IMR-90 (cell line): ENCODE measurements around the gene VLDLR. TPM values are rescaled to one million over a fixed set of nuclear protein-coding genes. Genes with fewer than 3 reads are reported as not detected.

Experiments
- ATAC-seq: fragments of 200-7000 bp; cut with Tn5 transposase; 2 replicates; pipeline ENCODE4 v1.9.1; 2020; ENCODE audit warnings: low read depth, mild to moderate bottlenecking, moderate library complexity
- BruUV-seq: library from RNA; stranded (reverse); fragments of 400-500 nt; replicated peaks from 2 replicates; lab custom pipeline; 2021; lab: Mats Ljungman, UMichigan
- CTCF ChIA-PET: fragments of 300-600 bp; formaldehyde crosslinking; extraction: SDS; loops from one replicate; lab custom pipeline; 2021; ENCODE audit warnings: antibody characterized with exemption; lab: Yijun Ruan, JAX
- POLR2A ChIA-PET: fragments of 300-600 bp; sonication (Branson Sonifier 250); formaldehyde crosslinking; loops from one replicate; lab custom pipeline; 2022; ENCODE audit warnings: antibody characterized with exemption; ENCODE audit not compliant: unreplicated experiment; lab: Charles Lee
- DNase-seq: peaks from one replicate; pipeline ENCODE4 v3.0.0; 2013
- H2AFZ ChIP-seq: replicated peaks from 2 replicates; pipeline ENCODE3; 2013; ENCODE audit warnings: low read length, mild to moderate bottlenecking; ENCODE audit not compliant: poor library complexity
- H2AK5ac ChIP-seq: 2 replicates; pipeline ENCODE4 v1.6.1; 2013; ENCODE audit warnings: low read depth, low read length, inconsistent platforms
- H2AK9ac ChIP-seq: replicated peaks from 2 replicates; pipeline ENCODE3; 2013; ENCODE audit warnings: mild to moderate bottlenecking, low read depth, low read length, moderate library complexity; ENCODE audit not compliant: poor library complexity
- H2BK120ac ChIP-seq: 2 replicates; pipeline ENCODE4 v1.6.1; 2013; ENCODE audit warnings: low read depth, low read length, inconsistent platforms
- H2BK15ac ChIP-seq: 3 replicates; pipeline ENCODE4 v1.6.1; 2013; ENCODE audit warnings: low read depth, low read length, inconsistent platforms
- H2BK20ac ChIP-seq: 2 replicates; pipeline ENCODE4 v1.6.1; 2013; ENCODE audit warnings: low read depth, mild to moderate bottlenecking, inconsistent platforms, low read length, moderate library complexity
- H2BK5ac ChIP-seq: 2 replicates; pipeline ENCODE4 v1.6.1; 2013; ENCODE audit warnings: mild to moderate bottlenecking, low read depth, low read length, inconsistent platforms; ENCODE audit not compliant: poor library complexity, severe bottlenecking
- H3K14ac ChIP-seq: replicated peaks from 2 replicates; pipeline ENCODE4 v1.6.1; 2013; ENCODE audit warnings: low read depth, low read length, inconsistent platforms
- H3K18ac ChIP-seq: 2 replicates; pipeline ENCODE4 v1.6.1; 2013; ENCODE audit warnings: low read depth, low read length, control low read depth
- H3K23ac ChIP-seq: 2 replicates; pipeline ENCODE4 v1.6.1; 2013; ENCODE audit warnings: low read depth, low read length, inconsistent platforms
- H3K27ac ChIP-seq: 2 replicates; pipeline ENCODE4 v1.5.1; 2013; ENCODE audit warnings: mild to moderate bottlenecking, control low read depth, low read length; ENCODE audit not compliant: insufficient read depth
- H3K27me3 ChIP-seq: 2 replicates; pipeline ENCODE4 v1.6.1; 2013; ENCODE audit warnings: low read length; ENCODE audit not compliant: control insufficient read depth, insufficient read depth
- H3K36me3 ChIP-seq: 2 replicates; pipeline ENCODE4 v1.6.1; 2013; ENCODE audit warnings: low read length, mixed read lengths; ENCODE audit not compliant: control insufficient read depth, insufficient read depth
- H3K4ac ChIP-seq: 2 replicates; pipeline ENCODE4 v1.6.1; 2013; ENCODE audit warnings: low read depth, low read length, inconsistent platforms
- H3K4me1 ChIP-seq: 2 replicates; pipeline ENCODE4 v1.6.1; 2013; ENCODE audit warnings: low read length, mixed read lengths; ENCODE audit not compliant: control insufficient read depth, insufficient read depth
- H3K4me2 ChIP-seq: 2 replicates; pipeline ENCODE4 v1.6.1; 2013; ENCODE audit warnings: low read depth, mild to moderate bottlenecking, control low read depth, low read length, moderate library complexity
- H3K4me3 ChIP-seq: 2 replicates; pipeline ENCODE4 v1.5.1; 2013; ENCODE audit warnings: low read depth, mild to moderate bottlenecking, control low read depth, low read length, moderate library complexity; ENCODE audit not compliant: insufficient read depth
- H3K56ac ChIP-seq: 2 replicates; pipeline ENCODE4 v1.6.1; 2013; ENCODE audit warnings: low read length, inconsistent platforms; ENCODE audit not compliant: insufficient read depth; ENCODE audit errors: extremely low read depth
- H3K79me1 ChIP-seq, 2 experiments: 2 replicates each; pipeline ENCODE4 v1.6.1; 2013; ENCODE audit warnings: low read length in 2 of 2, inconsistent platforms in 1 of 2, low read depth in 1 of 2
- H3K9ac ChIP-seq: 2 replicates; pipeline ENCODE4 v1.6.1; 2013; ENCODE audit warnings: low read depth, low read length, control low read depth
- H3K9me1 ChIP-seq: 2 replicates; pipeline ENCODE4 v1.6.1; 2013; ENCODE audit warnings: low read length, inconsistent platforms; ENCODE audit not compliant: insufficient read depth
- H3K9me3 ChIP-seq: 2 replicates; pipeline ENCODE4 v1.6.1; 2013; ENCODE audit warnings: low read length; ENCODE audit not compliant: control insufficient read depth, insufficient read depth
- H4K20me1 ChIP-seq: 2 replicates; pipeline ENCODE4 v1.6.1; 2013; ENCODE audit warnings: low read length, inconsistent platforms; ENCODE audit not compliant: insufficient read depth
- H4K5ac ChIP-seq: 2 replicates; pipeline ENCODE4 v1.6.1; 2013; ENCODE audit warnings: mild to moderate bottlenecking, low read depth, low read length, control low read depth
- H4K8ac ChIP-seq, 2 experiments: 2 replicates each; pipeline ENCODE4 v1.6.1; 2013; ENCODE audit warnings: low read depth in 2 of 2, low read length in 2 of 2, control low read depth in 1 of 2, inconsistent platforms in 1 of 2
- H4K91ac ChIP-seq: 2 replicates; pipeline ENCODE4 v1.6.1; 2013; ENCODE audit warnings: low read depth, low read length, inconsistent platforms; ENCODE audit not compliant: insufficient read depth
- BHLHE40 ChIP-seq: fragments of 150-350 bp; IDR thresholded peaks from 2 replicates; pipeline ENCODE4 v1.6.1; 2016; ENCODE audit warnings: mild to moderate bottlenecking, low read depth, low read length
- CHD1 ChIP-seq: IDR thresholded peaks from 2 replicates; pipeline ENCODE4 v1.6.1; 2012; ENCODE audit warnings: low read depth, low read length, improper control_type of control experiment
- MXI1 ChIP-seq: IDR thresholded peaks from 2 replicates; pipeline ENCODE4 v1.6.1; 2012; ENCODE audit warnings: low read depth, mild to moderate bottlenecking, low read length, moderate library complexity, borderline replicate concordance
- NFE2L2 ChIP-seq: fragments of 150-350 bp; IDR thresholded peaks from 2 replicates; pipeline ENCODE4 v1.6.1; 2016; ENCODE audit warnings: low read depth, mild to moderate bottlenecking, low read length
- RCOR1 ChIP-seq: IDR thresholded peaks from 2 replicates; pipeline ENCODE4 v1.6.1; 2012; ENCODE audit warnings: mild to moderate bottlenecking, low read length, improper control_type of control experiment; ENCODE audit not compliant: insufficient replicate concordance
- USF2 ChIP-seq: fragments of 150-350 bp; IDR thresholded peaks from 2 replicates; pipeline ENCODE4 v1.6.1; 2017; ENCODE audit warnings: mild to moderate bottlenecking, antibody characterized with exemption, low read length, low read depth
- WGBS, 2 experiments: methylation state at CpG; one replicate each; pipeline versions ENCODE4 v1.1.5 to v1.1.7; 2013; ENCODE audit warnings: missing lambda C conversion rate in 2 of 2; ENCODE audit not compliant: insufficient read length in 1 of 2; ENCODE audit errors: extremely low coverage in 2 of 2; 5-methylcytosine and 5-hydroxymethylcytosine counted together
- dilution Hi-C: fragments of 300-500 bp; cut with HindIII; formaldehyde crosslinking; loops from one replicate; pipeline ENCODE4 v1.14.3; 2018; ENCODE audit warnings: low sequenced_read_pairs; ENCODE audit not compliant: unreplicated experiment
- in situ Hi-C: fragments of 300-500 bp; cut with MboI; formaldehyde crosslinking; loops from 3 replicates; pipeline ENCODE4 v1.14.3; 2019; ENCODE audit warnings: low sequenced_read_pairs, inconsistent platforms, mixed read lengths
- intact Hi-C: fragments of 100-400 bp; cut with micrococcal nuclease; formaldehyde crosslinking; loops from 2 replicates; pipeline ENCODE4 v1.10.0; 2022
- polyA plus RNA-seq, 3 experiments: library from polyadenylated mRNA; depleted of rRNA; stranded (reverse); fragments of >200 nt; gene quantifications; 2 replicates each; pipeline ENCODE4 v1.2.3, GENCODE V29; 2012; ENCODE audit warnings: low replicate concordance in 1 of 3
- total RNA-seq: library from RNA; depleted of rRNA; stranded (reverse); fragments of >200 nt; gene quantifications from 2 replicates; pipeline ENCODE4 v1.2.3, GENCODE V29; 2012
- TF ChIP-seq, protein P1 (sequence below): fragments of 150-350 bp; IDR thresholded peaks from 2 replicates; pipeline ENCODE4 v1.6.1; 2016; ENCODE audit warnings: low read depth, mild to moderate bottlenecking, low read length, moderate library complexity, borderline replicate concordance

The VLDLR gene
- total and polyA plus RNA-seq, 2 of the 4 experiments (the other 2 are of a cell fraction), result 9.0 to 10.2 TPM

DNA sequence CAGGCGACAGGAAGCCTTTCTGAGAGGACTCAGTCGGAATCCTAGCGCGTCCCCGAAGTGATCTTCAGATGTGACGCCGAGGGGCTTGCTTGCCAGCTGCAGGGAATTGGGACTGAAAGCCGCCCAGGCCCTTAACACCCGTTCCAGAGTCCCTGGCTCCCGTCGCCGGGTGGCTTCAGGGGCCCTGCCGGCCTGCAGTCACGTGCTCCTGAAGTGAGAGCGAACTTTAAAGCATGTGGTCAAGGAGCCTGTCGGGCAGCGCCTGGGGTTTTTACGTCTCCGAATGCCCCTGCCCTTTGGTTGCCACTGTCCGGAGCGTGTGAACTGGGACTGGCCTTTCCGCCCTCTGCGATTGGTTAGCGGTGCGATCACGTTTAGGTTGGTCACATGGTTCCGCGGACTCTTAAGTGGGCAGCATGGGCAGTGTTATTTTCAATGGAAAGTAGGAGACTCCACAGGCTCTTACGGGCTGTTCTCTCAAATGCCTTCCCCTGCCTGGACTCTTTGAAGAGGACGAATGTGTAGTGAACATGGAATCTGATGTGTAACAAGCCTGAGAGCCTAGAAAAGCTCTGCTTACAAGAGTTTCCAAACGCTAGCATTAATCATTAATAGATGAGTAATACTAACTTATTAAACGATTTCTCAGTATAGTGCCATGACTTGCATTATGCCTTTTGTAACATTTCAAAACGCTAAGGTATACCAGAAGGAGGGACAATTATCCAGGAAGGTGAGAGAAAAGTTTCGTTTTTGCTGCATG lies 1.9 kb downstream of the VLDLR start:
- ATAC-seq (0 out of 2 replicates have a peak, but pooled peaks have one; percentile 1), DNase-seq (peak; percentile 59)
- H2AK5ac ChIP-seq, result peak overlapping the region; percentile 43
- H2AFZ ChIP-seq, result peak overlapping the region; percentile 88
- no peaks in the 10 kb centered on the region for H3K36me3 ChIP-seq
- peak overlapping the region; percentile 39 for H3K27ac ChIP-seq
- H3K79me1 ChIP-seq, result peaks cover 30 to 34% of the 10 kb centered on the region in 2 experiments
- in situ Hi-C loops, result loop anchor here (10.0 kb wide), 1 partner anchor 211 kb away; no protein-coding TSS in a partner anchor
- H4K5ac ChIP-seq, result peak overlapping the region; percentile 23; the same call in 1 of the 2 replicates
- intact Hi-C loops, result loop anchor here (1.0 to 5.0 kb wide), 5 partner anchors 65 to 606 kb away; partner anchors contain the start of gene SMARCA2
- WGBS, 2 experiments, result 8% methylated on average over 8 of the region's 34 CpGs; no CpG with 5 or more reads in 1 of the 2 experiments
- peaks cover 2% of the 10 kb centered on the region; the same call in 1 of the 2 replicates for H3K4me1 ChIP-seq
- peak overlapping the region; percentile 89 for H3K23ac ChIP-seq
- H2BK5ac ChIP-seq, result peak overlapping the region; percentile 5
- no peaks in the 10 kb centered on the region for H3K9me3 ChIP-seq
- peak overlapping the region; percentile 85 for H3K9ac ChIP-seq
- dilution Hi-C loops, result no loop called here
- H3K4me3 ChIP-seq, result peak overlapping the region; percentile 79
- peak overlapping the region; percentile 17; the same call in 1 of the 2 replicates for H3K14ac ChIP-seq
- H3K9me1 ChIP-seq, result 0 out of 2 replicates have a peak, but pooled peaks cover 3% of the 10 kb centered on the region
- H4K91ac ChIP-seq, result no peak overlapping the region; the same call in 1 of the 2 replicates
- BruUV-seq, result no TSS peak
- peak overlapping the region; percentile 39; the same call in 1 of the 2 replicates for H3K4ac ChIP-seq
- no peak overlapping the region for H2BK120ac ChIP-seq
- peak overlapping the region; percentile 59 to 68; a peak in 2 of 4 replicates for H4K8ac ChIP-seq
- H2BK20ac ChIP-seq, result no peak overlapping the region
- no peak overlapping the region; the same call in 2 of the 3 replicates for H2BK15ac ChIP-seq
- H3K27me3 ChIP-seq, result no peaks in the 10 kb centered on the region
- TF ChIP-seq MXI1, result peak; percentile 50; the same call in 1 of the 2 replicates
- peak; percentile 37; the same call in 1 of the 2 replicates for TF ChIP-seq NFE2L2
- peak; percentile 67 for TF ChIP-seq BHLHE40
- TF ChIP-seq RCOR1, result no peak
- TF ChIP-seq USF2, result peak; percentile 79
- TF ChIP-seq, protein P1, sequence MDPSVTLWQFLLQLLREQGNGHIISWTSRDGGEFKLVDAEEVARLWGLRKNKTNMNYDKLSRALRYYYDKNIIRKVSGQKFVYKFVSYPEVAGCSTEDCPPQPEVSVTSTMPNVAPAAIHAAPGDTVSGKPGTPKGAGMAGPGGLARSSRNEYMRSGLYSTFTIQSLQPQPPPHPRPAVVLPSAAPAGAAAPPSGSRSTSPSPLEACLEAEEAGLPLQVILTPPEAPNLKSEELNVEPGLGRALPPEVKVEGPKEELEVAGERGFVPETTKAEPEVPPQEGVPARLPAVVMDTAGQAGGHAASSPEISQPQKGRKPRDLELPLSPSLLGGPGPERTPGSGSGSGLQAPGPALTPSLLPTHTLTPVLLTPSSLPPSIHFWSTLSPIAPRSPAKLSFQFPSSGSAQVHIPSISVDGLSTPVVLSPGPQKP, result no peak
- no peak for TF ChIP-seq CHD1
- peak overlapping the region; percentile 77 for H2AK9ac ChIP-seq
- peak overlapping the region; percentile 59; the same call in 1 of the 2 replicates for H3K18ac ChIP-seq
- no peak overlapping the region for H3K56ac ChIP-seq
- H3K4me2 ChIP-seq, result peak overlapping the region; percentile 93
- CTCF ChIA-PET, result interaction anchor here (0.6 kb wide), 1 partner anchor 958 kb away, joined by 9 read pairs; no protein-coding TSS in a partner anchor
- peaks cover 39% of the 10 kb centered on the region for H4K20me1 ChIP-seq
- POLR2A ChIA-PET, result no interaction called here
